Osteoblast (primary cell): ENCODE data around the gene ETFA. TPM values are rescaled to one million over a fixed set of nuclear protein-coding genes. Genes with fewer than 3 reads are reported as not detected.

Experiments
- DNase-seq: peaks from one replicate; pipeline ENCODE4 v3.0.0; 2011; ENCODE audit warnings: low spot score, mixed read lengths; ENCODE audit not compliant: insufficient read length; ENCODE audit errors: missing footprints
- H2AFZ ChIP-seq: 2 replicates; pipeline ENCODE4 v1.6.0; 2011; ENCODE audit warnings: mild to moderate bottlenecking, low read length
- H3K27ac ChIP-seq: 2 replicates; pipeline ENCODE4 v1.5.1; 2011; ENCODE audit warnings: mild to moderate bottlenecking, low read depth, low read length, moderate library complexity
- H3K27me3 ChIP-seq: 2 replicates; pipeline ENCODE4 v1.6.0; 2012; ENCODE audit warnings: mild to moderate bottlenecking, control low read depth, inconsistent platforms, low read length, moderate library complexity; ENCODE audit not compliant: insufficient read depth
- H3K36me3 ChIP-seq: 2 replicates; pipeline ENCODE4 v1.5.1; 2011; ENCODE audit warnings: mild to moderate bottlenecking, low read length, control low read depth, moderate library complexity; ENCODE audit not compliant: insufficient read depth
- H3K4me1 ChIP-seq: 2 replicates; pipeline ENCODE4 v1.5.1; 2011; ENCODE audit warnings: mild to moderate bottlenecking, low read length, control low read depth, moderate library complexity; ENCODE audit not compliant: insufficient read depth
- H3K4me2 ChIP-seq: 2 replicates; pipeline ENCODE4 v1.6.0; 2011; ENCODE audit warnings: mild to moderate bottlenecking, low read length; ENCODE audit not compliant: insufficient read depth
- H3K4me3 ChIP-seq: fragments of 200-600 bp; sonication (generic); 3 replicates; pipeline ENCODE4 v1.5.1; 2012; ENCODE audit warnings: mild to moderate bottlenecking, low read length, inconsistent platforms; ENCODE audit not compliant: insufficient read depth
- H3K79me2 ChIP-seq: 2 replicates; pipeline ENCODE4 v1.6.0; 2012; ENCODE audit warnings: mild to moderate bottlenecking, low read length, control low read depth, inconsistent platforms; ENCODE audit not compliant: insufficient read depth
- H3K9me3 ChIP-seq: 2 replicates; pipeline ENCODE4 v1.5.1; 2011; ENCODE audit warnings: low read depth, low read length, control low read depth
- H4K20me1 ChIP-seq: 2 replicates; pipeline ENCODE4 v1.6.0; 2012; ENCODE audit warnings: mild to moderate bottlenecking, low read length, control low read depth; ENCODE audit not compliant: insufficient read depth
- total RNA-seq: library from RNA; depleted of rRNA; stranded (reverse); fragments of >200 nt; gene quantifications from 2 replicates; pipeline ENCODE4 v1.2.3, GENCODE V29; 2012
- TF ChIP-seq, protein P1 (sequence below): IDR thresholded peaks from 2 replicates; pipeline ENCODE4 v1.5.1; 2011; ENCODE audit warnings: mild to moderate bottlenecking, low read depth, low read length, moderate library complexity; ENCODE audit errors: extremely low read depth

Gene ETFA
- total RNA-seq, 1 donor = 85.0 TPM

DNA sequence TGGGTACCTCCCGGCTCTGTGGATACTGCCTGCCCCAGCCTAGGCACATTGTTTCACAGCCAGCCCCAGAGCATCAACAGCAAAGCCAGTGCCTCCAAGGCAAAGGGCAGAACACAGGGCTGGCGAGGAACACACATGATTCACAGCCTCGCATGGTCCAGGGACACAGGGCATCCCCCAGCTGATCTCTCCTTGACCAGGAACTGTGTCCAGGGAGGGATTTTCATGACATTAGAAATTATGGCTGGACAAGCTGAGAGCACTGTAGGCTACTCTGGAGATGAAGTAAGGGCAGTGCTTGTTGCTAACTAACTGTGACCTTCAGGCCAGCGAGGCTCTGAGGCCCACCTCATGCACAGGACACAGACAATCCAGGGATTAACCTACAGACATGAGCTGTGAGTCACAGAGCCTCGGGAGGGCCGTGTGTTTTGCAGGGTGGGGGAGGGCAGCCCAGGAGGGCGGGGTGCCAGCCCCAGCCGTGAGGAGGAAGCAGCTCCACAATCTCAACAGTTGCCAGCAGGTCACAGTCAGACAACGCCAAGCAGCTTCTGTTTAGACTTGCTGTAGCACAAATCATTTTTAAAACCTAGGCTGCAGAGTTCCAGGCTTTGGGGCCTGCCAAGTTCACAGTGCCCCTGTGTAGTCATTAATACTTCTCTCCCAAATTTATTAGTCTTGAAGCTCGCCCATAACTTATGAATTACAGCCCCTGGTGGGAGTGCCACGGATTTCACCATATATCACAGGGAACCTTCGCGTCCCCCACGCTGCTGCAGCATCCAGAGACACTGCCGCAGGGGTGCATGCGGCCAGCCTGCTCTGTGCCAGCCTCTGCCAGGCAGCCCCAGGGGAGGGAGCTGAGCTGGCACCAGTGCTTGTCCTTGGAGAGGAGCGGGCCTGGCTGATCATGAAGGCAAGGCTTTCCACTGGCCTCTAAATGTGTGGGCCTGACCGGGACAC is 114.7 kb downstream of the ETFA start:
- no peaks in the 10 kb centered on the region for H3K36me3 ChIP-seq
- DNase-seq = peak; percentile 98
- H3K79me2 ChIP-seq = no peaks in the 10 kb centered on the region
- peaks cover 36% of the 10 kb centered on the region for H3K4me1 ChIP-seq
- no peaks in the 10 kb centered on the region for H4K20me1 ChIP-seq
- H3K27ac ChIP-seq = no peak overlapping the region
- H3K4me2 ChIP-seq = peak overlapping the region; percentile 20
- no peak overlapping the region for H3K4me3 ChIP-seq
- H3K9me3 ChIP-seq = no peaks in the 10 kb centered on the region
- peaks cover 7% of the 10 kb centered on the region for H3K27me3 ChIP-seq
- TF ChIP-seq, protein P1, sequence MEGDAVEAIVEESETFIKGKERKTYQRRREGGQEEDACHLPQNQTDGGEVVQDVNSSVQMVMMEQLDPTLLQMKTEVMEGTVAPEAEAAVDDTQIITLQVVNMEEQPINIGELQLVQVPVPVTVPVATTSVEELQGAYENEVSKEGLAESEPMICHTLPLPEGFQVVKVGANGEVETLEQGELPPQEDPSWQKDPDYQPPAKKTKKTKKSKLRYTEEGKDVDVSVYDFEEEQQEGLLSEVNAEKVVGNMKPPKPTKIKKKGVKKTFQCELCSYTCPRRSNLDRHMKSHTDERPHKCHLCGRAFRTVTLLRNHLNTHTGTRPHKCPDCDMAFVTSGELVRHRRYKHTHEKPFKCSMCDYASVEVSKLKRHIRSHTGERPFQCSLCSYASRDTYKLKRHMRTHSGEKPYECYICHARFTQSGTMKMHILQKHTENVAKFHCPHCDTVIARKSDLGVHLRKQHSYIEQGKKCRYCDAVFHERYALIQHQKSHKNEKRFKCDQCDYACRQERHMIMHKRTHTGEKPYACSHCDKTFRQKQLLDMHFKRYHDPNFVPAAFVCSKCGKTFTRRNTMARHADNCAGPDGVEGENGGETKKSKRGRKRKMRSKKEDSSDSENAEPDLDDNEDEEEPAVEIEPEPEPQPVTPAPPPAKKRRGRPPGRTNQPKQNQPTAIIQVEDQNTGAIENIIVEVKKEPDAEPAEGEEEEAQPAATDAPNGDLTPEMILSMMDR = no peak
- H2AFZ ChIP-seq = no peak overlapping the region

DNA sequence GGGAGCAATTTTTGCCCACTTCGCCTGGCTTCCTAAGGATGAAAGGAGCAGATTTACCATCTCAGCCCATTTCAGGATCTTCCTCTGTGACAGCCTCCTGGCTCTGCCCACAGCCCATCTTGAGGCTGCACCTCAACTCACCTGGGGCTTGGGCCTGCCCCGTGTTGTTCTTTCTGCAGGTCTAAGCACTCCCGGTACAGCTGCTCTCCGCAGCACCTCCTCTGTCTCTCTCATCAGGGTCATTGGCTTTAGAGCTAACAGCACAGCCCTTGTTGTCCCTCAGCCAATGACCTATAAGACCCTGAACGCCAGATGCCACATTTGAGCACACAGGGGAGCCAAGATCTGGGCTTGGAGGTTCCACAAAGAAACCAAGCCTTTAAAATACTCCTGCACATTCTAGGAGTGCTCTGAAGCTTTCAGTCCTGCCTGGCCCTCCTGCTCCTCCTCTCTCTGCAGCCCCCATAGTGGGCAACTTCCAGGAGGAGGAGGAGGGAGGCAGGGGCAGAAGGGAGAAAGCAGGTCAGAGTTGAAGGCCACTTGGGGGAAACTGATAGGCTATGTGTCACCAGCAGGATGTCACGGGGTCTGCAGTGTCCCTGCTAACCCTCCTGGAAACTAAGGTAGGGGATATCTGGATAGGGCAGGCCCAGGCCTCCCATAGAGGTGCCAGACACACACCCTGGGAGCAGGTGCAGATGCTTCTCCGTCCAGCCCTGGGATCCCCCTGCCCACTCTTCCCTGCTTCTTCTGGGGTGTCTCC is 115.6 kb downstream of the ETFA start:
- H3K36me3 ChIP-seq = no peaks in the 10 kb centered on the region
- H3K4me2 ChIP-seq = no peak overlapping the region
- H3K27me3 ChIP-seq = peaks cover 8% of the 10 kb centered on the region
- no peaks in the 10 kb centered on the region for H4K20me1 ChIP-seq
- H3K9me3 ChIP-seq = no peaks in the 10 kb centered on the region
- H2AFZ ChIP-seq = no peak overlapping the region
- no peak overlapping the region for H3K27ac ChIP-seq
- H3K4me1 ChIP-seq = peaks cover 41% of the 10 kb centered on the region
- TF ChIP-seq, protein P1 = no peak
- H3K79me2 ChIP-seq = no peaks in the 10 kb centered on the region
- peak; percentile 56 for DNase-seq
- H3K4me3 ChIP-seq = no peak overlapping the region

DNA sequence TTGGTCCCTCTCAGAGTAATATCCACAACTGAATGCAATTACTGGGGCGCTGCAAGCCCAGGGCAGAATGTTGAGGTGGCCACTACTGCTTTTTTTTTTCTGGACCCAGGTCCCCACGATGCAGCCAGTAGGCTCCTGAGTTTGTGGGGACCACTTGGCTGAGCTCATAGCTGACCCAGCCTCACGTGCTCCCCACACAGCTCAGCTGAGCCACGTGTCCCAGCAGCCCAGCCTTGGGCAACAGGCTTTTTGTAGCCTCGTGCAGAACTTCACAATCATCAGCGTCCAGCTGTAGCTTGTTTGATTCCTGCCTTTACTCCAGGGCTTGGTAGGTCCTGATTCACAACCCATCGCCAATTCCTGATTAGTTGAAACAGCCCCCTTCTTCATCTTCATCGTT is 117.3 kb downstream of the ETFA start:
- DNase-seq = peak; percentile 87
- peaks cover 37% of the 10 kb centered on the region for H3K4me1 ChIP-seq
- no peak overlapping the region for H3K4me2 ChIP-seq
- no peaks in the 10 kb centered on the region for H3K79me2 ChIP-seq
- H4K20me1 ChIP-seq = no peaks in the 10 kb centered on the region
- no peaks in the 10 kb centered on the region for H3K36me3 ChIP-seq
- H3K4me3 ChIP-seq = no peak overlapping the region
- TF ChIP-seq, protein P1 = no peak
- H3K27ac ChIP-seq = no peak overlapping the region
- peaks cover 18% of the 10 kb centered on the region for H3K27me3 ChIP-seq
- H2AFZ ChIP-seq = no peak overlapping the region
- no peaks in the 10 kb centered on the region for H3K9me3 ChIP-seq

DNA sequence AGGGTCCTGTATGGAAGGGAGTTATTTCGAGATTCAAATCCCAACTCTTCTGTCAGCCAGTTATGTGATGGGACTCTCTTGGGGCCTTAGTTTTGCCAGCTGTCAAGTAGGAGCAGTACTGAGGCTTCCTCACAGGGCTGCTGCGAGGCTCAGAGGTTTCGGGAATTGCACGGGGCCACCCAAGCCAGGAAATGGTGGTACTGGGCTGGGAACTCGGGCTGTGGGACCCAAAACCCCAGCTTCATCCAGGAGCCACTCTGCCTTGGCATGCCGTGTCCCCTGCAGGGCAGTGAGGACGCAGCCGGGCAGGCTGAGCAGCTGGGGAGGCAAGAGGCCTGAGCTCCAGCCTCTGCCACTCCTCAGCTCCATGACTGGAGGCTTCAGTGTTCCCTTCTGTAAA is 118.6 kb downstream of the ETFA start:
- no peaks in the 10 kb centered on the region for H3K79me2 ChIP-seq
- H3K4me3 ChIP-seq = no peak overlapping the region
- H3K27me3 ChIP-seq = peaks cover 18% of the 10 kb centered on the region
- no peaks in the 10 kb centered on the region for H3K9me3 ChIP-seq
- H2AFZ ChIP-seq = no peak overlapping the region
- no peak overlapping the region for H3K27ac ChIP-seq
- no peak overlapping the region for H3K4me2 ChIP-seq
- TF ChIP-seq, protein P1 = no peak
- DNase-seq = no peak
- no peaks in the 10 kb centered on the region for H3K36me3 ChIP-seq
- peaks cover 25% of the 10 kb centered on the region for H3K4me1 ChIP-seq
- no peaks in the 10 kb centered on the region for H4K20me1 ChIP-seq
